Cerebellar nuclear complex (tissue), 1 donor: Measurements from ENCODE around the gene CHRNA5.
"Not testable (repeated sequence)": the region's sequence is repeated elsewhere in the genome, so short reads cannot be mapped to it uniquely, and the experiment has no call there.

Experiments used
- DNase-seq, 2 experiments: peaks; one replicate each; lab custom pipeline; 2025; lab: John Stamatoyannopoulos, UW

Gene CHRNA5

GRCh38 chr15:78565951-78566774 lies 843 bp downstream of the CHRNA5 start:
- DNase-seq = no peak

- DNase-seq = no peak
These were observed 2.2 kb downstream of the CHRNA5 start for GRCh38 chr15:78567531-78567930.

GRCh38 chr15:78570710-78571109 lies 5.4 kb downstream of the CHRNA5 start:
- DNase-seq = no peak

- no peak for DNase-seq
These were observed 6.1 kb downstream of the CHRNA5 start for GRCh38 chr15:78571382-78571781.

- no peak for DNase-seq
These were observed 8.1 kb downstream of the CHRNA5 start for GRCh38 chr15:78573416-78573815.

- DNase-seq = no peak
These were observed 9.6 kb downstream of the CHRNA5 start for GRCh38 chr15:78574944-78575343.

GRCh38 chr15:78597583-78597982 lies 32.3 kb downstream of the CHRNA5 start:
- no peak for DNase-seq

GRCh38 chr15:78598348-78598747 lies 33.0 kb downstream of the CHRNA5 start:
- DNase-seq = no peak

GRCh38 chr15:78599189-78599588 lies 33.9 kb downstream of the CHRNA5 start:
- no peak for DNase-seq

- DNase-seq = no peak
These were observed 38.1 kb downstream of the CHRNA5 start for GRCh38 chr15:78603467-78603866.

- DNase-seq = no peak
These were observed 39.1 kb downstream of the CHRNA5 start for GRCh38 chr15:78604420-78604819.

GRCh38 chr15:78605201-78605600 lies 39.9 kb downstream of the CHRNA5 start:
- no peak for DNase-seq

- DNase-seq = no peak
These were observed 40.4 kb downstream of the CHRNA5 start for GRCh38 chr15:78605680-78606079.

GRCh38 chr15:78609551-78609950 lies 44.2 kb downstream of the CHRNA5 start:
- not testable (repeated sequence) for DNase-seq

- DNase-seq = no peak
These were observed 48.7 kb downstream of the CHRNA5 start for GRCh38 chr15:78614021-78614420.

- DNase-seq = no peak
These were observed 49.9 kb downstream of the CHRNA5 start for GRCh38 chr15:78615151-78615589.

GRCh38 chr15:78616506-78616905 lies 51.2 kb downstream of the CHRNA5 start:
- no peak for DNase-seq

- DNase-seq = no peak
These were observed 51.8 kb downstream of the CHRNA5 start for GRCh38 chr15:78617076-78617475.

- DNase-seq = no peak
These were observed 52.2 kb downstream of the CHRNA5 start for GRCh38 chr15:78617516-78617915.

- DNase-seq = no peak
These were observed 52.7 kb downstream of the CHRNA5 start for GRCh38 chr15:78618064-78618463.

- peak in 1 of 2 experiments; percentile 53 for DNase-seq
These were observed 53.2 kb downstream of the CHRNA5 start for GRCh38 chr15:78618490-78618934.

- DNase-seq = no peak
These were observed 54.0 kb downstream of the CHRNA5 start for GRCh38 chr15:78619022-78619950.
